Eye (tissue), 1 donor: Measurements from ENCODE around the gene CPLANE2.

ENCODE experiments used
- DNase-seq: peaks from one replicate; pipeline ENCODE4 v3.0.0-alpha.2; 2015

The CPLANE2 gene

GRCh38 chr1:16187748-16188401, 49.1 kb downstream of the CPLANE2 start:
- DNase-seq: peak; percentile 90

GRCh38 chr1:16186655-16187235, 50.2 kb downstream of the CPLANE2 start:
- DNase-seq: no peak

GRCh38 chr1:16184557-16185303, 52.3 kb downstream of the CPLANE2 start:
- no peak for DNase-seq

DNA sequence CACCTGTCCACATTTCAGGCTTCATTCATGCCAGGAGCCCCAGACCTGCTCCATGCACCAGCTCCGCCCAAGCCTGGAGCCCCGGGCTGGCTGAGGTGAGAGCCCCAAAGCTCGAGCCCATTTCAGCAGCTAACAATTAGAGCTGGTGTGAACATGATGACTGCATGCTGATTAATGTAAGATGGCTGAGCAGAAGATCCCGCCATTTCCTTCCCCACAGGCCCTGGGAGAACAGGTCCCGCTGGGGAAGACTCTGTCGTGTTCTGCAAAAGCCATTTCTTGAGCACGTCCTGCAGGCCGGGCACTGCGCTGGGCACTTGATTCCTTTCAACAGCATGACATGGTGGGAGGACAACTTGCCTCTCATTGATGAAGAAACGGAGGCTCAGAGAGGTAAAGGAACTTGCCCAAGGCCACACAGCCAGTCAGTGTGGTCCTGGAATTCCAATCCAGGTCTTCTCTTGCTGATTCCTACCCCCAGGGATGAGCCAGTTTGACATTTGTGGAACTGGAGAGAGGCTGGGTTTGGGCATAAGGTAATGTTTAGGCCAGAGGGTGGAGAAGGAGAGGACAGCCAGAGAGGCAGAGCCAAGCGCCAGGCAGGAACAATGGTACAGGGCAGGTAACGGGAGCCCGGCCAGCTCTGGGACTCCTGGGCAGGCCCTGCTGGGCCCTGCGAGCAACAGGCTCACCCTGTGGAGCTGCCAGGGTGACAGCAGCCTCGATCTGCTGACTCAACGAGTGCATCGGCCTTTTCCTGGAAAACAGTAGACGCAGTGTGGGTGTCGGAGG, 53.0 kb downstream of the CPLANE2 start:
- no peak for DNase-seq

- no peak for DNase-seq
Measured at GRCh38 chr1:16183179-16183578, 53.8 kb downstream of the CPLANE2 start.

GRCh38 chr1:16181887-16182719, 54.9 kb downstream of the CPLANE2 start:
- peak; percentile 85 for DNase-seq
